Medulla oblongata (tissue), 1 donor: ENCODE data around the gene CCDC182.
A peak's percentile ranks its signal among the peaks of the same experiment; 100 is the strongest.

Source experiments
- DNase-seq: peaks from one replicate; pipeline ENCODE4 v3.0.0-alpha.2; 2015; ENCODE audit errors: extremely low spot score

CCDC182 gene

GRCh38 chr17:57745242-57745641 is at the start of gene CCDC182:
CCDC182 (minus strand) TSS chr17:57745299; CDS start chr17:57745272, 27 bp downstream.
- no peak for DNase-seq

- no peak for DNase-seq
These were observed 49.7 kb upstream of the CCDC182 start for GRCh38 chr17:57794841-57795240.

DNA sequence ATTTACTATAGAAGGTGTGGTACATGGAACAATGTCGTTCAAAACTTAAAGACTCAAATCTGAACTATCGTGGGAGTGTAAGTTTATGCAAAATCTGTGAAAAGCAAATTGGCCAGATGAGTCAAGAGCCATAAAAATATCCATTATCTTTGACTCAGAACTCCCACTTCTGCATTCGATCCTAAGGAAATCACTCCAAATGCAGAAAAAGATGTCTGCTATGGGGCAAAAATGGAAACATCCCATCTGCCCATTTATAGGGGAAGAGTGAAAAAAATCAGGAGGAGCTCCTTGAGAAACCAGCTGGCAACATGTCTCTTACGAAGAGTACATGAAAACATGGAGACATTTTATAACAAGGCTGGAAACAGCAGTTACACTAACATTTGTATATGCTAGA is 43.6 kb upstream of the CCDC182 start:
- no peak for DNase-seq

- no peak for DNase-seq
These were observed 39.9 kb upstream of the CCDC182 start for GRCh38 chr17:57785022-57785421.

DNA sequence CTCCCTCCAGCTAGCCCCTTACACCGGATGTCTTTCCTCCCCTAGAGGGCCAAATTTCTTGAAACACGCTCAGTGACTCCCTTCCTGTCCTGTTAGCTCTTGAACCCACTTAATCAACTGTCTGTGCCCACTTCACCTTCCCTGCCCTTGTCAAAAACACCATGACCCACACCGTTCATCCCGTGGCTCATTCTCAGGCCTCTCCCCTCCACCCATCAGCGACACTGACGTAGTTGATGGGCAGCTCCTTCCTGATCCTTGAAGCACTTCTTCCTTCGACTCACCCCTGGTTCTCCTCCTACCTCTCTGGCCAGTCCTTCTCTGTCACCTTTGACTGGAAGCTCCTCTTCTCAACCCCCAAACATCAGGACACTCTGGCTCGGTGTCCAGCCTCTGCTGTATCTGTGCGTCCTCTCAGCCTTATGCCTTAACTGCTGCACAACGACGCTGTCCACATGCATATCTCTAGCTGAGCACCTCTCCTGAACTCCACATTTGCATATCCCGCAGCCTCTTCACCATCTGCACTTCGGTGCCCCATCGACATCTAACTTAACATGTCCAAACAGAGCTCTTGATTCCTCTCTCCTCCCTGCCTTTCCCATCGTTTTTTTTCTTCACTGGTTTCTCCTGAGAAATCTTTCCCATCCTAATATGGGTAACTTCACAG is 39.3 kb upstream of the CCDC182 start:
- no peak for DNase-seq

DNA sequence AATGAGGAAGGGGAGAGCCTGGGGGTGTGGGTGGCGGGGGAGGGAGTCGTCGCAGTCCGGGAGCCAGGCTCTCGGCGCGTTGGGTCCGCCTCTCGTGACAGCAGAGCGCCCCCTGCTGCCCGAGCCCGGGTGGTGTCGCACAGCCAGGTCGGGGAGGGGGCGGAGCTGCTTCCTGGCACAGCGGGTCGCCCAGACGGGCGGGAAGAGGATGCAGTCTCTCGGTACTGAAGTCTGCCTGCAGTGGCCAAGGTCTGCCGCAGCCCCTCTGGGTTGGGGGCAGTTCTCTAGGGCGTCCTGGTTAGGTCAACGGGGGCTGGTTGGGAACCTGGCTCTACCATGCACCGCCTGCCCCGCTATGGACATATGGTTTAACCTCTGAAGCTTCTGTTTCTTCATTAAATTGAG is 38.2 kb upstream of the CCDC182 start:
- peak; percentile 75 for DNase-seq

DNA sequence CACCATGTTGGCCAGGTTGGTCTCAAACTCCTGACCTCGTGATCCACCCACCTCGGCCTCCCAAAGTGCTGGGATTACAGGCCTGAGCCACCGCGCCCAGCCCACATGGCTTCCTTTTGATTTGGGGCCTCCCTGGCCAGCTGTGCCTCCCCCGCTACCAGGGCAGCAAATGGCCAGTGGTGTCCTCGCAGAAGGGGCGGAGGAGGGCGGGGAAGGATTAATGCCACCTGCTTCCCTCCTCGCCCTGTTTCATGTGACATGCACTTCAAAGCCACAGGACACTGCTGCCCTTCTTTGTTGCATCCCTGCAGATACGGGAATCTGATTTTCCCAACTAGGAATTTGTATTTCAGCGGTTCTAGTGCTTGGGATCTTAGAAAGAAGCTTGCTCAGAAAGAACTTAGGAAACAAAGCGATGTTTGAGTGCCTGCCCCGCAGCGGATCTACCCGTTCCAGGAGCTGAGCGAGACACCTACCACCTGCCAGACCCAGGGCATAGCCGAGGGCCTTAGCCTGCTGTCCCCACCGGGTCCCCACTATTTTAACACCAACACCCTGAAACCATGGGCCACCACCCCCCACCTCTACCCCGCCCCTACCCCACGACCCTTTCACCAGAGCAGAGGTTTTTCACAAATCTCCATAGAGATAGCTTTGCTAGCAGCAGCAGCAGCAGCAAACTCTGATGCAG is 37.7 kb upstream of the CCDC182 start:
- peak; percentile 14 for DNase-seq

- peak; percentile 55 for DNase-seq
These were observed 37.0 kb upstream of the CCDC182 start for GRCh38 chr17:57782062-57782490.

GRCh38 chr17:57781386-57782061 is 36.4 kb upstream of the CCDC182 start:
- no peak for DNase-seq

DNA sequence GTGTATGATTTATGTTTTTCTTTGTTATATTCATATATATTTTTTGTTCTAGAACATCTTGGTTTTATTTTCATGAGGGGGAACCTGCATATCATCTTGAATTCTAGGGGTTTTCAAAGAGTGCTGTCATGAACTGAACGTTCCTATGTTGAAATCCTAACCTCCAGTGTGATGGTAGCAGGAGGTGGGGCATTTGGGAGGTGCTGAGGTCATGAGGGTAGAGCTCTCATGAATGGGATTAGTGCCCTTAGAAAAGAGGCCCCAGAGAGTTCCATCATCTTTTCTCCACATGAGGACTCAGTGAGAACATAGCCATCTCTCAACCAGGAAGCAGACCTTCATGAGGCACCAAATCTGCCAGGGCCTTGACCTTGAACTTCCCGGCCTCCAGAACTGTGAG is 34.6 kb upstream of the CCDC182 start:
- no peak for DNase-seq

GRCh38 chr17:57778306-57778705 is 33.2 kb upstream of the CCDC182 start:
- no peak for DNase-seq

GRCh38 chr17:57776366-57776765 is 31.3 kb upstream of the CCDC182 start:
- DNase-seq: no peak

DNA sequence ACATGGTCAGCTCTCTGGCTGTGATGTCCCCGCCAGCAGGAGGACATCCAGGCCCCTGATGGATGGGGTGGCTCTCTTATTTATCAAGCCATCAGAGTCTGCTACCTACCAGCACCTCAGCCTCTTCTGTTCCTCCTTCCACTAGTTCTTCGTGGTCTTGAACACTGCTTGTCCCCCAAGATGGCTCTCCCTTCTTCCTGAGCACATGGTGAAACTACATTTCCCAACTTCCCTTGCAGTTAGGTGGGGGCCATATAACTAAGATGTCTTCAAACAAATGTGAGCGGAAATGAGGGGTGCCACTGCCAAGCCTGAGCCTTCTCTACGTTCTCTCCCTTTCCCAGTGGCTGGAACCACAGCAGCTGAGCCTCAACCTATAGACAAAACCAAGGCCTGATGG is 29.8 kb upstream of the CCDC182 start:
- DNase-seq: no peak

DNA sequence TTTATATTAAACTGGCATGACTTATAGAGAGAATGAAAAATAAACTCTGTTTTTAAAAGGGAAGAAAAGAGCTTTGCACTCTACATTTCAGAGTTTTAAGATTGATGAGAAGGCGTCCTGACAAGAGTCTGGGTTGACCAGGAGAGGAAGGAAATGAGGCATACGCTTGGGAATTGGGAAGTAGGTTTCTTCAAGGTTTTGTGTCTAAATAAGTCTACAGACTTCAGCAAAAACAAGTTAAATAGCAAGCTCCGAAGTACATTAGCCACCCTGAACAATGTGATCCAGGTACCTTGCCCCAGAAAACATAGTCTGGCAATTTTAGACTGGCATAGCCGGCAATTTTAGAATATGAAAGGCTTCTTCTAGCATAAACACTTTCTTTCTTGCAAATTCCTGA is 28.5 kb upstream of the CCDC182 start:
- peak; percentile 58 for DNase-seq

DNA sequence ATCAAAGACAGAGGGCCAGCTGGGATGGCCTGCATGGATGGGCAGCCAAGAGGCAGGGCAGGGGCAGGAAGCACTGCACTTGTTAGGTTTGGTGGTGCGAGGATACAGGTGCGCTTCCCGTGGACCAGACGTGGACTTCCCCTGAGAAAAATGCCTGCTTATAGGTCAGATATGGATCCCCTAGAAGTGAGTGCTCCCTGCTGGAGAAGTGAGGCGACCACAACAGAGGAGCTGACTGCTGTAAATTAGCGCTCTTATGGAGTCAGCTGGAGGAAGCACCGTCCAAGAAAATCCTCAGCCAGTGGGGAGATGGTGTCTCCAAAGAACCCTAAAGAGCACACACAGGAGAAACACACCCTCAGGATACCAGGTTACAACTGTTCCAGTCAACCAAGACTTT is 27.7 kb upstream of the CCDC182 start:
- DNase-seq: no peak

- DNase-seq: no peak
These were observed 22.5 kb upstream of the CCDC182 start for GRCh38 chr17:57767561-57767960.

DNA sequence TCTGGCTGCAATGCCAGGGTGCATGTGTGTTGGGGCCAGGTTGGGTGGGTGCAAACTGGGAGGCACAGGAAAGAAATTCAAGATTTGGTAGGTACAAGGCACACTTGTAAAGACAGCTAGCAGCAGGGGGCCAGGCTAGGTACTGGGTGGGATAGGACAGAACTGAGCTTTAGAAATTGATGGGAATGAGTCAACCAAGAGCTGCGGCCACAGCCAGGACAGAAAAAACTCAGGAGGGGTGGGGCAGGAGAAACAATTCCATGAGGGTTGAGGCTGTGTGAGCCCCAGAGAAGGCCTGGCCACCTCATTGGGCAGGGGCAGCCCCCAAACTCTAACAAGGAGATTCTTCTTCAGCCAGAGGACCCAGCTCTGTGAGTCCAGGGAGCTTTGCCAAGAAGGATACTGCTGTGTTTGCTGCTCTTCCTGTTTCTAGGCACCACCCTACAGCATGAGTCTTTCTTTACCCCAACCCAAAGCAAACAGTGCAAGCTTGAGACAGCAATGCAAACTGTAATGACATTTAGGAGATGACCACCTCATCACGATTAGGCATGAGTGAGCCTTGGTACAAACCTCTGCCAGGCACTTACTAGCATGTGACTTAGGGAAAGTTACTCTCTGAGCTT is 21.3 kb upstream of the CCDC182 start:
- DNase-seq: no peak

- no peak for DNase-seq
These were observed 17.6 kb upstream of the CCDC182 start for GRCh38 chr17:57762452-57763395.

DNA sequence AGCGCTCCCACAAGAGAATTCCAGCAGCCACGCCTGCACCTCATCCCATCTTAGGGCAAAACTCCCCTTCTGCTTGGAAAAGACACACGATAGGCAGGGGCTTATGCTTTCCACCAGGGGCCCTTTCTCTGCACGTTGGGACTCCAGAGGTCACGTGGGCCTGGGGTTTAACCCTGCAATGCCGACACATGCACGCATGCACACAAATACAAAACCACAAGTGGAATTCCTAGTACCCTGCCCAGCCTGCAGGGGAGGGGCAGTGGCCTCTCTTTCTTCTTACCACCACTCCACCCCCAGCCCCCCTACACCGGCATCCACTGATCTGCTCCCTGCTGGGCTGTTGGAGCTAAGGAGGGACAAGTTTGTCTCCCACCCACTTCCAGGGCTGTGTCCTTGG is 16.8 kb upstream of the CCDC182 start:
- DNase-seq: no peak

GRCh38 chr17:57760046-57760445 is 14.9 kb upstream of the CCDC182 start:
- DNase-seq: no peak

DNA sequence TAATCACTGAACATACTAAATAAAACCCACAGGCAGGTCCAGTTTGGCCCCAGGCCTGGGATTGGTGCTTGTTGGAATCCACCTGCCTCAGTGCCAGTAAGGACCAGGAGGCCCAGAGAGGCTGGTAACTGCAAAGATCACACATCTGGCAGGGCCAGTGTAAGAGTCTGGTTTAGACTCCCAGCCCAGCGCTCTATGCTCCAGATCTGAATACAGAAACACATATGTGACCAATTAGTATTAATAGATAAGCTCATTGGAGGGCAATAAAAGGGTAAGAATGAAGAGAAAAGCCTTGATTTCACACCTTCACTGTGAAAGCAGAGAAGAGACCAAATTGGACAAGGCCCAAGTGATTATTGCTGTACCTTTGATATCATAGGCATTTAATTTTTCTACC is 13.6 kb upstream of the CCDC182 start:
- DNase-seq: no peak
